Stimulated activated CD8-positive, alpha-beta memory T cell treated with anti-CD3 and anti-CD28 coated beads, Interleukin-12 subunit alpha, Interleukin-12 subunit beta, amount 100 ng/mL, for 24 hours (primary cell): ENCODE measurements around the gene ZBTB7C.

Experiments used
- DNase-seq: peaks from one replicate; pipeline ENCODE4 v3.0.0-alpha.2; 2020; ENCODE audit errors: extremely low read depth

Gene ZBTB7C

GRCh38 chr18:48216639-48217257 lies 192.4 kb downstream of the ZBTB7C start:
- no peak for DNase-seq

GRCh38 chr18:48215876-48216638 lies 193.1 kb downstream of the ZBTB7C start:
- no peak for DNase-seq

- DNase-seq: no peak
Measured at GRCh38 chr18:48213791-48214190, 195.4 kb downstream of the ZBTB7C start.

GRCh38 chr18:48208432-48209140 lies 200.6 kb downstream of the ZBTB7C start:
- no peak for DNase-seq

- DNase-seq: no peak
Measured at GRCh38 chr18:48207733-48208132, 201.4 kb downstream of the ZBTB7C start.

GRCh38 chr18:48206887-48207286 lies 202.3 kb downstream of the ZBTB7C start:
- DNase-seq: no peak

GRCh38 chr18:48203961-48204666 lies 205.1 kb downstream of the ZBTB7C start:
- DNase-seq: no peak

- no peak for DNase-seq
Measured at GRCh38 chr18:48203288-48203945, 205.8 kb downstream of the ZBTB7C start.

- no peak for DNase-seq
Measured at GRCh38 chr18:48202350-48203260, 206.6 kb downstream of the ZBTB7C start.

GRCh38 chr18:48202006-48202348 lies 207.2 kb downstream of the ZBTB7C start:
- DNase-seq: no peak

GRCh38 chr18:48201337-48202005 lies 207.7 kb downstream of the ZBTB7C start:
- no peak for DNase-seq

- no peak for DNase-seq
Measured at GRCh38 chr18:48200631-48201336, 208.4 kb downstream of the ZBTB7C start.

- DNase-seq: no peak
Measured at GRCh38 chr18:48199399-48199798, 209.8 kb downstream of the ZBTB7C start.

- DNase-seq: no peak
Measured at GRCh38 chr18:48197819-48198218, 211.4 kb downstream of the ZBTB7C start.

- DNase-seq: no peak
Measured at GRCh38 chr18:48195787-48196186, 213.4 kb downstream of the ZBTB7C start.

GRCh38 chr18:48194591-48195181 lies 214.5 kb downstream of the ZBTB7C start:
- DNase-seq: no peak

GRCh38 chr18:48193521-48194492 lies 215.4 kb downstream of the ZBTB7C start:
- no peak for DNase-seq

GRCh38 chr18:48192542-48192941 lies 216.6 kb downstream of the ZBTB7C start:
- no peak for DNase-seq
